Osteoblast (primary cell): ENCODE data around the gene LRRC34. TPM values are rescaled to one million over a fixed set of nuclear protein-coding genes. Genes with fewer than 3 reads are reported as not detected.

Experiments
- DNase-seq: peaks from one replicate; pipeline ENCODE4 v3.0.0; 2011; ENCODE audit warnings: low spot score, mixed read lengths; ENCODE audit not compliant: insufficient read length; ENCODE audit errors: missing footprints
- H2AFZ ChIP-seq: 2 replicates; pipeline ENCODE4 v1.6.0; 2011; ENCODE audit warnings: mild to moderate bottlenecking, low read length
- H3K27ac ChIP-seq: 2 replicates; pipeline ENCODE4 v1.5.1; 2011; ENCODE audit warnings: mild to moderate bottlenecking, low read depth, low read length, moderate library complexity
- H3K27me3 ChIP-seq: 2 replicates; pipeline ENCODE4 v1.6.0; 2012; ENCODE audit warnings: mild to moderate bottlenecking, control low read depth, inconsistent platforms, low read length, moderate library complexity; ENCODE audit not compliant: insufficient read depth
- H3K36me3 ChIP-seq: 2 replicates; pipeline ENCODE4 v1.5.1; 2011; ENCODE audit warnings: mild to moderate bottlenecking, low read length, control low read depth, moderate library complexity; ENCODE audit not compliant: insufficient read depth
- H3K4me1 ChIP-seq: 2 replicates; pipeline ENCODE4 v1.5.1; 2011; ENCODE audit warnings: mild to moderate bottlenecking, low read length, control low read depth, moderate library complexity; ENCODE audit not compliant: insufficient read depth
- H3K4me2 ChIP-seq: 2 replicates; pipeline ENCODE4 v1.6.0; 2011; ENCODE audit warnings: mild to moderate bottlenecking, low read length; ENCODE audit not compliant: insufficient read depth
- H3K4me3 ChIP-seq: fragments of 200-600 bp; sonication (generic); 3 replicates; pipeline ENCODE4 v1.5.1; 2012; ENCODE audit warnings: mild to moderate bottlenecking, low read length, inconsistent platforms; ENCODE audit not compliant: insufficient read depth
- H3K79me2 ChIP-seq: 2 replicates; pipeline ENCODE4 v1.6.0; 2012; ENCODE audit warnings: mild to moderate bottlenecking, low read length, control low read depth, inconsistent platforms; ENCODE audit not compliant: insufficient read depth
- H3K9me3 ChIP-seq: 2 replicates; pipeline ENCODE4 v1.5.1; 2011; ENCODE audit warnings: low read depth, low read length, control low read depth
- H4K20me1 ChIP-seq: 2 replicates; pipeline ENCODE4 v1.6.0; 2012; ENCODE audit warnings: mild to moderate bottlenecking, low read length, control low read depth; ENCODE audit not compliant: insufficient read depth
- CTCF ChIP-seq: IDR thresholded peaks from 2 replicates; pipeline ENCODE4 v1.5.1; 2011; ENCODE audit warnings: mild to moderate bottlenecking, low read depth, low read length, moderate library complexity; ENCODE audit errors: extremely low read depth
- total RNA-seq: library from RNA; depleted of rRNA; stranded (reverse); fragments of >200 nt; gene quantifications from 2 replicates; pipeline ENCODE4 v1.2.3, GENCODE V29; 2012

Gene LRRC34
- total RNA-seq, 1 donor: 2.2 TPM

DNA sequence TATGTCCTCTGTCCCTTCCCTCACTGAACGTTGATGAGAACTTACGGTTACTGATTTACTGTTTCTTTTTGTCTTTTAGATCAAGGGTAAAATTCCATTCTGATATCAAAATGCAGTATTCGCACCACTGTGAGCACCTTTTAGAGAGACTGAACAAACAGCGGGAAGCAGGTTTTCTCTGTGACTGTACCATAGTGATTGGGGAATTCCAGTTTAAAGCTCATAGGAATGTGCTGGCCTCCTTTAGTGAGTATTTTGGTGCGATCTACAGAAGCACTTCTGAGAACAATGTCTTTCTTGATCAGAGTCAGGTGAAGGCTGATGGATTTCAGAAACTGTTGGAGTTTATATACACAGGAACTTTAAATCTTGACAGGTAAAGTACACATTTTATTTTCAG, 38.5 kb downstream of the LRRC34 start:
- Histone ChIP-seq H3K79me2 (peaks cover 56% of the 10 kb centered on the region), H2AFZ (no peak overlapping the region), H4K20me1 (peaks cover 21% of the 10 kb centered on the region), H3K9me3 (no peaks in the 10 kb centered on the region), H3K4me1 (peaks cover 12% of the 10 kb centered on the region), H3K4me3 (peak overlapping the region; percentile 100), H3K27me3 (no peaks in the 10 kb centered on the region), H3K36me3 (peaks cover 42% of the 10 kb centered on the region), H3K4me2 (peak overlapping the region; percentile 99), H3K27ac (peak overlapping the region; percentile 95)
- no peak for TF ChIP-seq CTCF
- DNase-seq: no peak

DNA sequence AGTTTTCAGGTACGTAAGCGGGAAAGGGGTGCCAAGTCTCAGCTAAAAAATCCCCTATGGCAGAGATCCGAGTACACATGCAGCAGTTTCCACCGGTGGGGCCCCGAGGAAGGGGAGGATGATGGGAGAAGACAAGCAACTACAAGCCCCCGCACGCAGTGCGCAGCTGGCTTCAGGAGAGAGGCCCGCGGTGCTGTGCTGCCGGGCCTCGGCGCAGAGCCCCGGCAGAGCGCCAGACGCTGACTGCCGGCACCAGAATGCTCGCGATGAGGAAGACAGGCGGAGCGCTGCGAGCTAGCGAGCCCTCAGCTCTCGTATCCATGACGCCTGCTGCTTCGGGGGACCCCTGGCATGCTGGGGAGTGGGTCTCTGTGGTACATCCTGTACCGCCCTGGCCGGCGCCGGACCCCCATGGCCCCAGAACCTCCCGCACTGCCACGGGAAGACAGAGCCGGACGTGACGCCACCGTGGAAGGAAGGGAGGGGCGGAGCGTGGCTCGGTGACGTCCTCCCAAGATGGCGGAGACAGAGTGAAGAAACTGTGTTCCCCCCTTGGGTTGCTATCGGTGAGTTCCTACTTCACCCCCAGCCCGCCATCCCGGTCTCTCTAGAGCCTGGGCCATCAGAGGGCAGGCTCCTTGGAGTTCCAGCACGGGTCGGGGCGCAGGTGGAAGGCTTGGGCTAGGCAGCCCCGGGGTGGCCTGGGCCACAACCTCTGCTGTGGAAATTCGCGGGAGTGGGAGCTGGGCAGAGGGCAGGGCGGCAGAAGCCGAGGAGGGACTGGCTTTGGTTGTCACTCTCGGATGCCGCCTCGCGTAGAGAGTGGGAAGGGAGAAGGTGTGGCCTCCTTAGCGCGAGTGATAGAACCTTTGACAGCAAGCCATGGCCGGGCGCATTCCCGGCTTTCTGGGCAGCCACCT, 39.5 kb downstream of the LRRC34 start, which contains the start of gene MYNN:
TSS of gene MYNN (plus strand) at position 500 of the 920 bp plus-strand sequence. CDS start 900 bp downstream, outside the sequence.
- Histone ChIP-seq H4K20me1 (peaks cover 21% of the 10 kb centered on the region), H3K36me3 (peaks cover 32% of the 10 kb centered on the region), H3K27ac (peak within 1 kb of the TSS; percentile 95), H3K79me2 (peaks cover 49% of the 10 kb centered on the region), H3K4me3 (peak within 1 kb of the TSS; percentile 100), H2AFZ (peak within 1 kb of the TSS; percentile 99), H3K27me3 (no peaks in the 10 kb centered on the region), H3K9me3 (no peaks in the 10 kb centered on the region), H3K4me2 (peak within 1 kb of the TSS; percentile 99), H3K4me1 (peaks cover 12% of the 10 kb centered on the region)
- peak; percentile 86 for DNase-seq
- peak; percentile 24 for TF ChIP-seq CTCF

- H4K20me1 ChIP-seq: peaks cover 21% of the 10 kb centered on the region
- H3K4me2 ChIP-seq: peak overlapping the region; percentile 99
- DNase-seq: peak; percentile 78
- peak overlapping the region; percentile 100 for H3K4me3 ChIP-seq
- H3K79me2 ChIP-seq: peaks cover 42% of the 10 kb centered on the region
- no peaks in the 10 kb centered on the region for H3K27me3 ChIP-seq
- peaks cover 24% of the 10 kb centered on the region for H3K36me3 ChIP-seq
- H3K9me3 ChIP-seq: no peaks in the 10 kb centered on the region
- H3K27ac ChIP-seq: peak overlapping the region; percentile 95
- no peak for TF ChIP-seq CTCF
- H2AFZ ChIP-seq: peak overlapping the region; percentile 99
- H3K4me1 ChIP-seq: peaks cover 12% of the 10 kb centered on the region
Observed at GRCh38 chr3:169772305-169772896, 40.3 kb downstream of the LRRC34 start.
